K562 (cell line): ENCODE data around the gene CTNS. TPM values are rescaled to one million over a fixed set of nuclear protein-coding genes. Genes with fewer than 3 reads are reported as not detected.

Source experiments
- ATAC-seq: fragments of 200-7000 bp; cut with Tn5 transposase; 3 replicates; pipeline ENCODE4 v1.9.1; 2020; ENCODE audit warnings: moderate library complexity
- BruUV-seq: library from RNA; stranded (reverse); fragments of 400-500 nt; replicated peaks from 2 replicates; lab custom pipeline; 2021; lab: Mats Ljungman, UMichigan
- CTCF ChIA-PET: fragments of 300-600 bp; formaldehyde crosslinking; extraction: SDS; loops from one replicate; lab custom pipeline; 2021; ENCODE audit warnings: low intra/inter-chr PET ratio; lab: Yijun Ruan, JAX
- POLR2A ChIA-PET: fragments of 300-600, 350-650 bp; sonication (Branson Sonifier 250); formaldehyde crosslinking; extraction: SDS; loops from one replicate; lab custom pipeline; 2021; ENCODE audit warnings: antibody characterized with exemption, inconsistent platforms; lab: Yijun Ruan, JAX
- DNase-seq, 4 experiments: peaks; one replicate each; pipeline versions ENCODE4 v3.0.0 to v3.0.0-alpha.2; 2011 to 2018; ENCODE audit warnings: low spot score in 3 of 4, mixed read lengths in 3 of 4; ENCODE audit errors: extremely low read depth in 1 of 4
- FAIRE-seq: peaks from 2 replicates; lab custom pipeline; 2011; peaks lifted over from hg19 to GRCh38; lab: Jason Lieb, UNC
- H2AFZ ChIP-seq: 2 replicates; pipeline ENCODE4 v1.6.0; 2011; ENCODE audit warnings: low read depth, low read length, control low read depth, inconsistent platforms
- H3K27ac ChIP-seq: fragments of 200-600 bp; 3 replicates; pipeline ENCODE4 v1.8.0; 2011; ENCODE audit warnings: low read depth, mild to moderate bottlenecking, control low read depth, inconsistent platforms, low read length, moderate library complexity, mixed read lengths; ENCODE audit errors: extremely low read depth
- H3K27me3 ChIP-seq, 2 experiments: fragments of 300-600 bp in 1 of 2; 2 replicates in 1 of 2; 3 replicates in 1 of 2; pipeline versions ENCODE4 v1.6.0 to v1.8.0; 2011; ENCODE audit warnings: inconsistent platforms in 2 of 2, low read length in 2 of 2, mild to moderate bottlenecking in 1 of 2, mixed read lengths in 1 of 2, moderate library complexity in 1 of 2; ENCODE audit not compliant: control insufficient read depth in 2 of 2, insufficient read depth in 2 of 2
- H3K36me3 ChIP-seq: fragments of 300-600 bp; 3 replicates; pipeline ENCODE4 v1.8.0; 2011; ENCODE audit warnings: mild to moderate bottlenecking, low read length, inconsistent platforms; ENCODE audit not compliant: control insufficient read depth, insufficient read depth
- H3K4me1 ChIP-seq, 2 experiments: fragments of 200-600 bp in 1 of 2; replicated peaks in 1 of 2; 2 replicates in 1 of 2; 3 replicates in 1 of 2; pipeline versions ENCODE4 v1.5.1 to v1.8.0; 2011; ENCODE audit warnings: inconsistent platforms in 2 of 2, low read length in 2 of 2, mild to moderate bottlenecking in 1 of 2, mixed read lengths in 1 of 2, moderate library complexity in 1 of 2; ENCODE audit not compliant: control insufficient read depth in 2 of 2, insufficient read depth in 2 of 2
- H3K4me2 ChIP-seq: 2 replicates; pipeline ENCODE4 v1.6.1; 2011; ENCODE audit warnings: low read length, control low read depth, inconsistent platforms, mixed read lengths; ENCODE audit not compliant: insufficient read depth
- H3K4me3 ChIP-seq: fragments of 200-600 bp; sonication (generic), shearing (Covaris generic); 2 replicates; pipeline ENCODE4 v1.5.1; 2016; ENCODE audit warnings: control low read depth, inconsistent platforms
- H3K79me2 ChIP-seq: fragments of 200-600 bp; 3 replicates; pipeline ENCODE4 v1.8.0; 2011; ENCODE audit warnings: low read length, inconsistent platforms; ENCODE audit not compliant: control insufficient read depth, insufficient read depth
- H3K9ac ChIP-seq, 2 experiments: 2 replicates each; pipeline versions ENCODE4 v1.6.0 to v1.6.1; 2011; ENCODE audit warnings: low read depth in 2 of 2, low read length in 2 of 2, control low read depth in 1 of 2, inconsistent platforms in 1 of 2, mild to moderate bottlenecking in 1 of 2, mixed read lengths in 1 of 2; ENCODE audit not compliant: insufficient read depth in 1 of 2
- H3K9me1 ChIP-seq: one replicate; pipeline ENCODE4 v1.6.0; 2011; ENCODE audit warnings: inconsistent platforms, mild to moderate bottlenecking, low read length, moderate library complexity; ENCODE audit not compliant: control insufficient read depth, insufficient read depth
- H3K9me3 ChIP-seq: replicated peaks from 2 replicates; pipeline ENCODE4 v1.5.1; 2011; ENCODE audit warnings: low read depth, low read length, inconsistent platforms; ENCODE audit not compliant: control insufficient read depth, insufficient read depth
- H4K20me1 ChIP-seq: replicated peaks from 2 replicates; pipeline ENCODE4 v1.6.1; 2011; ENCODE audit warnings: low read length, inconsistent platforms, mixed read lengths; ENCODE audit not compliant: control insufficient read depth, insufficient read depth
- ASH1L ChIP-seq: fragments of 450-650 bp; IDR thresholded peaks from 2 replicates; pipeline ENCODE4 v1.6.1; 2018; ENCODE audit warnings: borderline replicate concordance, mild to moderate bottlenecking, low read depth; ENCODE audit not compliant: partially characterized antibody
- HDAC1 ChIP-seq, 2 experiments: fragments of 450-650 bp; IDR thresholded peaks; 2 replicates each; pipeline ENCODE4 v1.6.1; 2016 to 2017; ENCODE audit warnings: inconsistent platforms in 1 of 2, mild to moderate bottlenecking in 1 of 2, moderate library complexity in 1 of 2
- KHSRP ChIP-seq: fragments of 450-650 bp; IDR thresholded peaks from 2 replicates; pipeline ENCODE4 v1.6.1; 2017
- MECOM ChIP-seq: fragments of 250-450 bp; sonication (Bioruptor Pico); IDR thresholded peaks from 2 replicates; pipeline ENCODE4 v1.8.0; 2022; ENCODE audit warnings: inconsistent platforms
- MYNN ChIP-seq, 2 experiments: sonication (generic); formaldehyde crosslinking in 1 of 2; IDR thresholded peaks; 2 replicates each; pipeline versions ENCODE4 v1.5.0 to v1.6.1; 2016 to 2020; ENCODE audit warnings: antibody characterized with exemption in 1 of 2, missing genetic modification reagents in 1 of 2
- PHB2 ChIP-seq: fragments of 450-650 bp; IDR thresholded peaks from 2 replicates; pipeline ENCODE4 v1.6.1; 2017; ENCODE audit warnings: low read depth
- PML ChIP-seq: IDR thresholded peaks from 2 replicates; pipeline ENCODE4 v1.6.1; 2012; ENCODE audit warnings: low read length, inconsistent platforms
- PTRF ChIP-seq: fragments of 450-650 bp; IDR thresholded peaks from 2 replicates; pipeline ENCODE4 v1.6.1; 2016; ENCODE audit warnings: mild to moderate bottlenecking, missing genetic modification characterization, missing compliant biosample characterization
- THRAP3 ChIP-seq: fragments of 450-650 bp; IDR thresholded peaks from 2 replicates; pipeline ENCODE4 v1.6.1; 2016; ENCODE audit warnings: mild to moderate bottlenecking, inconsistent platforms, borderline replicate concordance
- YBX1 ChIP-seq: fragments of 450-650 bp; IDR thresholded peaks from 2 replicates; pipeline ENCODE4 v1.7.1; 2016; ENCODE audit warnings: mild to moderate bottlenecking
- ZC3H4 ChIP-seq: sonication (generic); formaldehyde crosslinking; IDR thresholded peaks from 2 replicates; pipeline ENCODE4 v1.9.0; 2021; ENCODE audit warnings: missing genetic modification reagents, borderline replicate concordance
- ZNF316 ChIP-seq: fragments of 450-650 bp; IDR thresholded peaks from 2 replicates; pipeline ENCODE4 v1.6.1; 2016
- ZNF778 ChIP-seq: fragments of 450-650 bp; formaldehyde crosslinking; IDR thresholded peaks from 2 replicates; pipeline ENCODE4 v1.4.0; 2020; ENCODE audit warnings: mild to moderate bottlenecking, moderate library complexity
- WGBS: fragments of 100-300 bp; shearing (Covaris generic); methylation state at CpG from one replicate; pipeline ENCODE4 v1.1.6; 2016; ENCODE audit warnings: low coverage, mixed read lengths; ENCODE audit not compliant: insufficient coverage; ENCODE audit errors: missing lambda C conversion rate; 5-methylcytosine and 5-hydroxymethylcytosine counted together
- in situ Hi-C: fragments of 300-500 bp; cut with MboI; formaldehyde crosslinking; loops from 4 replicates; pipeline ENCODE4 v1.15.0; 2018; ENCODE audit warnings: inconsistent platforms, mixed read lengths
- intact Hi-C: fragments of 100-400 bp; cut with micrococcal nuclease; formaldehyde crosslinking; loops from 2 replicates; pipeline ENCODE4 v1.14.2; 2022
- polyA plus RNA-seq, 8 experiments: library from polyadenylated mRNA; depleted of rRNA in 4 of 8; stranded (reverse) in 5 of 8; unstranded in 3 of 8; fragments of >200 nt; fragmentation: Nextera tagmentation in 2 of 8; fragmentation: Illumina TruSeq in 1 of 8; extraction: Ambion mirVana in 2 of 8; extraction: Trizol in 1 of 8; gene quantifications; 2 replicates each; pipeline versions ENCODE4 v1.2.1 to v1.2.3, GENCODE V29; 2011 to 2014; ENCODE audit warnings: inconsistent platforms in 1 of 8, missing spikeins in 1 of 8
- total RNA-seq, 7 experiments: library from RNA; depleted of rRNA in 6 of 7; stranded (reverse); fragments of >200 nt in 6 of 7; fragmentation: Illumina TruSeq in 2 of 7; extraction: Trizol in 2 of 7; gene quantifications; 2 replicates each; pipeline versions ENCODE4 v1.2.1 to v1.2.3, GENCODE V29; 2011 to 2021; ENCODE audit warnings: low replicate concordance in 1 of 7
- TF ChIP-seq, protein P1 (sequence below): sonication (generic); formaldehyde crosslinking; IDR thresholded peaks from 2 replicates; pipeline ENCODE4 v1.8.0; 2022; ENCODE audit warnings: mild to moderate bottlenecking, low read depth, missing genetic modification reagents
- TF ChIP-seq, protein P2 (sequence below): sonication (generic); formaldehyde crosslinking; IDR thresholded peaks from 2 replicates; pipeline ENCODE4 v1.8.0; 2022; ENCODE audit warnings: mild to moderate bottlenecking, missing genetic modification reagents

The CTNS gene
- total and polyA plus RNA-seq, 9 of the 15 experiments (the other 6 are each of a cell fraction or from before 2014, with no cell fraction given): 0.66 to 8.4 (median 4.9) TPM

DNA sequence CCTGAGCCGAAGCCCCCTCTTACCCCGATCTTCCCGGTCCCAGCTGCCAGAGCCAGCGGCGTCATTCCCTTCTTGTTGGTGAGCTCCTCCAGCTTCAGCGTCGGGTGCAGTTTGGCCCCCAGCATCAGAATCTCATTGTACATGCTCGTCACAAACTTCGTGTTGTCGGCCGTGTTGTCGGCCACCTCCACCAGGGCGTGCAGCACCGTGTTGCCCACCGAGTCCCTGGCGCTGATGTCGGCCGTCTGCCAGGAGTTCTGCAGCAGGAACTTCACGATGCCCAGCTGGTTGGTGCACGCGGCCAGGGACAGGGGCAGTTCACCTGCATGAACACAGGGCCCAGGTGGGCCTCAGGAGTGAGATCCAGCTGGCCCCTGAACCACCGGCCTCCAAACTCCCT lies 46.8 kb upstream of the CTNS start:
- POLR2A ChIA-PET: no interaction called here
- Histone ChIP-seq H3K9me1 (no peaks in the 10 kb centered on the region), H3K4me3 (no peak overlapping the region)
- TF ChIP-seq MYNN (IDR thresholded peaks at IDR 0.05) (no peak), MYNN (CRISPR knock-in tag; IDR thresholded peaks at IDR 0.05) (no peak), PML (no peak), PTRF (tag) (no peak), ZNF778 (CRISPR knock-in tag) (no peak), KHSRP (no peak), MECOM (no peak)
- TF ChIP-seq, all 486 proteins: peak for 0
- Histone ChIP-seq H3K4me2 (no peak overlapping the region), H3K79me2 (no peaks in the 10 kb centered on the region), H4K20me1 (no peaks in the 10 kb centered on the region), H3K36me3 (no peaks in the 10 kb centered on the region), H2AFZ (no peak overlapping the region), H3K27ac (no peak overlapping the region), H3K9me3 (no peaks in the 10 kb centered on the region), H3K4me1 (peaks cover 0 to 4% of the 10 kb centered on the region in 2 experiments; a peak in 1 of 5 replicates), H3K27me3 (peaks cover 8 to 50% of the 10 kb centered on the region in 2 experiments; a peak in 3 of 5 replicates), H3K9ac (no peak overlapping the region)
- DNase-seq: no peak
- CTCF ChIA-PET: no interaction called here
- in situ Hi-C loops (no loop called here), intact Hi-C loops (no loop called here)
- no peak for ATAC-seq
- no TSS peak for BruUV-seq
- no peak for FAIRE-seq
- WGBS: 49% methylated on average over 15 of the region's 22 CpGs

DNA sequence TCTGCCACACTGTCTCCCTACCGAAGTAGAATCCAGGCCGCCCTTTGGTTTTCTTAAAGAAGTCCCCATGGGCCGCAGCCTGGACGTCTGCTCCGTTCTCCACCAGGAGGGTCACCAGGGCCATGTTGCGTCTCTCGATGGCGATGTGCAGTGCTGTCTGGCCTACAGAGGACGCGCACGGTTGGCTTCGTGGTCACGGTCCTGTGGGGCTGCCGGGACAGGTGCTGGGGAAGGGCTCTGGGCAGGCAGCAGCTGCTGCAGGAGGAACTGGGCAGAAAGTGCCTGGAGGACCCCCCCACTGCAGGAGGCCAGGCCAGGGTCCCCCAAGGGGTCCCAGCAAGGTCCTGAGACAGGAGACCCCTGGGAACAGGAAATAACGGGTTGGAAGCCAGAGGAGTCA lies 46.3 kb upstream of the CTNS start:
- no peaks in the 10 kb centered on the region for H3K9me1 ChIP-seq
- ChIA-PET POLR2A (no interaction called here), CTCF (no interaction called here)
- H3K4me2 ChIP-seq: no peak overlapping the region
- H3K4me1 ChIP-seq: peaks cover 0 to 4% of the 10 kb centered on the region in 2 experiments; a peak in 1 of 5 replicates
- WGBS: 38% methylated on average over 11 of the region's 15 CpGs
- H3K79me2 ChIP-seq: no peaks in the 10 kb centered on the region
- no peak overlapping the region for H3K4me3 ChIP-seq
- H3K27ac ChIP-seq: no peak overlapping the region
- H4K20me1 ChIP-seq: no peaks in the 10 kb centered on the region
- no peak overlapping the region for H3K9ac ChIP-seq
- intact Hi-C loops (no loop called here), in situ Hi-C loops (no loop called here)
- no peaks in the 10 kb centered on the region for H3K36me3 ChIP-seq
- H3K27me3 ChIP-seq: peaks cover 9 to 55% of the 10 kb centered on the region in 2 experiments; a peak in 3 of 5 replicates
- ATAC-seq (no peak), DNase-seq (no peak), FAIRE-seq (no peak)
- BruUV-seq: no TSS peak
- no peaks in the 10 kb centered on the region for H3K9me3 ChIP-seq
- no peak overlapping the region for H2AFZ ChIP-seq
- TF ChIP-seq ZNF316 (no peak), PHB2 (no peak), HDAC1 (IDR thresholded peaks at IDR 0.05) (no peak), ZC3H4 (CRISPR knock-in tag) (no peak), YBX1 (no peak), ASH1L (no peak), THRAP3 (no peak)
- TF ChIP-seq, protein P1, sequence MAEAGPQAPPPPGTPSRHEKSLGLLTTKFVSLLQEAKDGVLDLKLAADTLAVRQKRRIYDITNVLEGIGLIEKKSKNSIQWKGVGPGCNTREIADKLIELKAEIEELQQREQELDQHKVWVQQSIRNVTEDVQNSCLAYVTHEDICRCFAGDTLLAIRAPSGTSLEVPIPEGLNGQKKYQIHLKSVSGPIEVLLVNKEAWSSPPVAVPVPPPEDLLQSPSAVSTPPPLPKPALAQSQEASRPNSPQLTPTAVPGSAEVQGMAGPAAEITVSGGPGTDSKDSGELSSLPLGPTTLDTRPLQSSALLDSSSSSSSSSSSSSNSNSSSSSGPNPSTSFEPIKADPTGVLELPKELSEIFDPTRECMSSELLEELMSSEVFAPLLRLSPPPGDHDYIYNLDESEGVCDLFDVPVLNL: no peak
- TF ChIP-seq, protein P2, sequence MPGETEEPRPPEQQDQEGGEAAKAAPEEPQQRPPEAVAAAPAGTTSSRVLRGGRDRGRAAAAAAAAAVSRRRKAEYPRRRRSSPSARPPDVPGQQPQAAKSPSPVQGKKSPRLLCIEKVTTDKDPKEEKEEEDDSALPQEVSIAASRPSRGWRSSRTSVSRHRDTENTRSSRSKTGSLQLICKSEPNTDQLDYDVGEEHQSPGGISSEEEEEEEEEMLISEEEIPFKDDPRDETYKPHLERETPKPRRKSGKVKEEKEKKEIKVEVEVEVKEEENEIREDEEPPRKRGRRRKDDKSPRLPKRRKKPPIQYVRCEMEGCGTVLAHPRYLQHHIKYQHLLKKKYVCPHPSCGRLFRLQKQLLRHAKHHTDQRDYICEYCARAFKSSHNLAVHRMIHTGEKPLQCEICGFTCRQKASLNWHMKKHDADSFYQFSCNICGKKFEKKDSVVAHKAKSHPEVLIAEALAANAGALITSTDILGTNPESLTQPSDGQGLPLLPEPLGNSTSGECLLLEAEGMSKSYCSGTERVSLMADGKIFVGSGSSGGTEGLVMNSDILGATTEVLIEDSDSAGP (CRISPR knock-in tag): no peak
